HCT116 (cell line): ENCODE results near the gene ARHGAP19. TPM values are rescaled to one million over a fixed set of nuclear protein-coding genes. Genes with fewer than 3 reads are reported as not detected.

Experiments used
- ATAC-seq: fragments of 200-7000 bp; cut with Tn5 transposase; 2 replicates; pipeline ENCODE4 v1.9.1; 2020; ENCODE audit warnings: mild to moderate bottlenecking, moderate library complexity
- BruUV-seq: library from RNA; stranded (reverse); fragments of 400-500 nt; replicated peaks from 2 replicates; lab custom pipeline; 2021; lab: Mats Ljungman, UMichigan
- CTCF ChIA-PET: fragments of 300-600 bp; sonication (Branson Sonifier 250); formaldehyde crosslinking; loops from one replicate; lab custom pipeline; 2021; ENCODE audit warnings: antibody characterized with exemption; lab: Charles Lee
- POLR2A ChIA-PET: fragments of 300-600, 350-600 bp; sonication (Branson Sonifier 250); formaldehyde crosslinking; loops from one replicate; lab custom pipeline; 2021; ENCODE audit warnings: antibody characterized with exemption; lab: Charles Lee
- RAD21 ChIA-PET, 2 experiments: fragments of 300-600 bp; sonication (Branson Sonifier 250); formaldehyde crosslinking; loops; one replicate each; lab custom pipeline; 2023; ENCODE audit warnings: low total read pairs in 2 of 2; ENCODE audit not compliant: uncharacterized antibody in 2 of 2, unreplicated experiment in 2 of 2, low non-redundant PET in 1 of 2; lab: Charles Lee
- DNase-seq: peaks from one replicate; pipeline ENCODE4 v3.0.0-alpha.2; 2010; ENCODE audit warnings: low read depth, low spot score
- H2AFZ ChIP-seq: fragments of 200-600 bp; shearing (Covaris generic), sonication (generic); 2 replicates; pipeline ENCODE4 v1.6.1; 2017; ENCODE audit warnings: low read depth, mixed run types, mixed read lengths, antibody characterized with exemption, low read length; ENCODE audit not compliant: poor library complexity, severe bottlenecking
- H3K27ac ChIP-seq: 2 replicates; pipeline ENCODE4 v1.5.1; 2012; ENCODE audit warnings: low read depth, low read length
- H3K27me3 ChIP-seq: fragments of 200-600 bp; sonication (generic); 2 replicates; pipeline ENCODE4 v1.6.1; 2016; ENCODE audit warnings: mixed run types, low read length, mixed read lengths; ENCODE audit not compliant: insufficient read depth
- H3K36me3 ChIP-seq, 2 experiments: fragments of 200-500 bp in 1 of 2; fragments of 200-600 bp in 1 of 2; sonication (Bioruptor generic) in 1 of 2; sonication (generic) in 1 of 2; 2 replicates each; pipeline versions ENCODE4 v1.5.1 to v1.6.1; 2014 to 2016; ENCODE audit warnings: low read length in 2 of 2, inconsistent platforms in 1 of 2, mixed read lengths in 1 of 2, mixed run types in 1 of 2; ENCODE audit not compliant: insufficient read depth in 2 of 2, control insufficient read depth in 1 of 2
- H3K4me1 ChIP-seq, 2 experiments: fragments of 200-600 bp in 1 of 2; sonication (generic) in 1 of 2; 2 replicates each; pipeline versions ENCODE4 v1.5.1 to v1.6.1; 2012 to 2017; ENCODE audit warnings: low read length in 2 of 2, inconsistent platforms in 1 of 2, mild to moderate bottlenecking in 1 of 2, mixed read lengths in 1 of 2, mixed run types in 1 of 2, moderate library complexity in 1 of 2; ENCODE audit not compliant: insufficient read depth in 2 of 2, control insufficient read depth in 1 of 2
- H3K4me2 ChIP-seq: fragments of 200-600 bp; sonication (generic); 2 replicates; pipeline ENCODE4 v1.6.1; 2017; ENCODE audit warnings: mixed run types, low read length, mixed read lengths
- H3K4me3 ChIP-seq, 2 experiments: fragments of 200-600 bp in 1 of 2; sonication (generic) in 1 of 2; replicated peaks in 1 of 2; 2 replicates each; pipeline ENCODE4 v1.5.1; 2011 to 2016; ENCODE audit warnings: low read length in 2 of 2, control low read depth in 1 of 2, low read depth in 1 of 2, mild to moderate bottlenecking in 1 of 2, mixed read lengths in 1 of 2, mixed run types in 1 of 2
- H3K79me2 ChIP-seq: fragments of 200-600 bp; sonication (generic); 2 replicates; pipeline ENCODE4 v1.6.1; 2017; ENCODE audit warnings: mild to moderate bottlenecking, mixed run types, low read length, moderate library complexity, mixed read lengths; ENCODE audit not compliant: insufficient read depth
- H3K9ac ChIP-seq: fragments of 200-600 bp; sonication (generic); 2 replicates; pipeline ENCODE4 v1.6.1; 2016; ENCODE audit warnings: low read length, mixed read lengths
- H3K9me2 ChIP-seq: fragments of 200-600 bp; sonication (generic), shearing (Covaris generic); 2 replicates; pipeline ENCODE4 v1.6.1; 2017; ENCODE audit warnings: mixed run types, mild to moderate bottlenecking, moderate library complexity; ENCODE audit not compliant: insufficient read depth
- H3K9me3 ChIP-seq, 2 experiments: fragments of 200-500 bp in 1 of 2; fragments of 200-600 bp in 1 of 2; sonication (Bioruptor generic) in 1 of 2; sonication (generic) in 1 of 2; 2 replicates each; pipeline ENCODE4 v1.6.1; 2014 to 2017; ENCODE audit warnings: low read length in 2 of 2, mixed read lengths in 2 of 2, inconsistent platforms in 1 of 2, low read depth in 1 of 2, mild to moderate bottlenecking in 1 of 2, mixed run types in 1 of 2, moderate library complexity in 1 of 2; ENCODE audit not compliant: control insufficient read depth in 1 of 2, insufficient read depth in 1 of 2
- H4K20me1 ChIP-seq: fragments of 200-600 bp; sonication (generic), shearing (Covaris generic); 2 replicates; pipeline ENCODE4 v1.6.1; 2017; ENCODE audit warnings: mixed run types, mild to moderate bottlenecking, moderate library complexity; ENCODE audit not compliant: insufficient read depth
- ELF1 ChIP-seq: IDR thresholded peaks from 2 replicates; pipeline ENCODE4 v1.6.1; 2012; ENCODE audit warnings: low read depth, borderline replicate concordance
- EZH2phosphoT487 ChIP-seq: fragments of 200-600 bp; IDR thresholded peaks from 2 replicates; pipeline ENCODE4 v1.6.1; 2018; ENCODE audit warnings: antibody characterized with exemption, borderline replicate concordance
- SP1 ChIP-seq: IDR thresholded peaks from 2 replicates; pipeline ENCODE4 v1.6.1; 2012; ENCODE audit warnings: low read depth
- SRF ChIP-seq: IDR thresholded peaks from 2 replicates; pipeline ENCODE4 v1.6.1; 2012; ENCODE audit warnings: low read depth
- YY1 ChIP-seq: IDR thresholded peaks from 2 replicates; pipeline ENCODE4 v1.6.1; 2011; ENCODE audit warnings: low read length, low read depth, moderate library complexity, mild to moderate bottlenecking; ENCODE audit not compliant: insufficient replicate concordance; ENCODE audit errors: extremely low read depth
- ZNF274 ChIP-seq: fragments of 200-500 bp; sonication (Bioruptor generic); IDR thresholded peaks from 2 replicates; pipeline ENCODE4 v1.6.1; 2014; ENCODE audit warnings: mild to moderate bottlenecking, low read depth, low read length, inconsistent platforms
- intact Hi-C: fragments of 100-400 bp; cut with micrococcal nuclease; formaldehyde crosslinking; loops from 2 replicates; pipeline ENCODE4 v1.10.0; 2022
- total RNA-seq: library from RNA; stranded (reverse); gene quantifications from one replicate; pipeline ENCODE4 v1.2.1, GENCODE V29; 2021; ENCODE audit not compliant: unreplicated experiment

ARHGAP19 gene
- total RNA-seq, 1 experiment from 2014 or later = 36.8 TPM

GRCh38 chr10:97176226-97176625 lies 116.2 kb downstream of the ARHGAP19 start:
- no peaks in the 10 kb centered on the region for H3K36me3 ChIP-seq
- no TSS peak for BruUV-seq
- H3K79me2 ChIP-seq = no peaks in the 10 kb centered on the region
- H3K27me3 ChIP-seq = peaks cover 17% of the 10 kb centered on the region; the same call in 1 of the 2 replicates
- ChIA-PET POLR2A (no interaction called here), CTCF (no interaction called here), RAD21 (no interaction called here)
- no peak overlapping the region for H3K9ac ChIP-seq
- TF ChIP-seq SP1 (no peak), ELF1 (no peak)
- DNase-seq (no peak), ATAC-seq (no peak)
- H3K4me3 ChIP-seq = no peak overlapping the region
- peaks cover 0 to 4% of the 10 kb centered on the region in 2 experiments; a peak in 2 of 4 replicates for H3K4me1 ChIP-seq
- no peak overlapping the region for H2AFZ ChIP-seq
- no peak overlapping the region for H3K4me2 ChIP-seq
- H3K9me2 ChIP-seq = no peaks in the 10 kb centered on the region
- no peaks in the 10 kb centered on the region for H4K20me1 ChIP-seq
- no peaks in the 10 kb centered on the region for H3K9me3 ChIP-seq
- no peak overlapping the region for H3K27ac ChIP-seq
- intact Hi-C loops = no loop called here

- DNase-seq (no peak), ATAC-seq (no peak)
- BruUV-seq = no TSS peak
- Histone ChIP-seq H3K36me3 (no peaks in the 10 kb centered on the region), H3K27me3 (peaks cover 17% of the 10 kb centered on the region; the same call in 1 of the 2 replicates), H3K9me3 (no peaks in the 10 kb centered on the region), H3K27ac (no peak overlapping the region), H2AFZ (no peak overlapping the region), H3K4me1 (peaks cover 0 to 4% of the 10 kb centered on the region in 2 experiments; a peak in 2 of 4 replicates), H3K4me3 (no peak overlapping the region), H4K20me1 (no peaks in the 10 kb centered on the region), H3K9me2 (no peaks in the 10 kb centered on the region), H3K4me2 (no peak overlapping the region), H3K79me2 (no peaks in the 10 kb centered on the region), H3K9ac (no peak overlapping the region)
- CTCF ChIA-PET = no interaction called here
- TF ChIP-seq EZH2phosphoT487 (no peak), YY1 (no peak), SRF (no peak), ZNF274 (no peak)
- RAD21 ChIA-PET = no interaction called here
- POLR2A ChIA-PET = no interaction called here
- intact Hi-C loops = no loop called here
These were observed 116.9 kb downstream of the ARHGAP19 start for GRCh38 chr10:97175586-97175985.
